ENCODE results near the gene NCOR2.

DNA sequence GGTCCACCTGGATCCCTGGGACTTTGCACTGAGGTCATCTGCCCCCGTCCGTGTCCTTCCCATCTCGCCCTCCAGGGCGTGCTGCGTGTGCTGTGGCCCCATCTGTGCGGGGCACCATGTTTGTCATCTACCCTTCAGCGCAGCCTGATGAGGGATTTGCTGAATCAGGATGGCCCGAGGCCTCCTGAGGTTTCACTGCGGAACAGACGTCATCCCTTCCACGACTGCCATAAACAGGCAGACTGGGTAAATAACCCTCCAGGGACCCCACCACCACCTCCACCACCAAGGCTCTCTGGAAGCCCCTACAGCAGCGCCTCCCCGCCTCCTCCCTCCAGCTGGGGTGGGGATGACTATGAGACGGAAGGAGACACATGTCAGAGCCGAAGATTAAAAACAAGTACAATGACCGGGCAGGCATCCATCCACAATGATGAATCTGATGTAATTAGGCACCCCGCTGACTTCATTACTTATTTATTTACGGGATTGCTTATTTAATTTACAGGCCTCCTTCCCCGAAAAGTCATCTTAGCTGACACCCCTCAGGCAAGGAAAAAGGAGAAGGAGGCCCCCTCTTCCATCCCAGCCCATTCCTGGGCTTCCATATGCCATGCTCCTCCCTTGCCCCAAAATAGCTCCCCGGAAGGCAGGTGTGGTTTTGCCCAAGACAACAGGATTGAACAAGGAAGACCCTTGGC is 39.4 kb downstream of the NCOR2 start:
- TF ChIP-seq ZNF274 (IDR thresholded peaks at IDR 0.05; ENCODE audit: low read depth, low read length) (no peak), YY1 (IDR thresholded peaks at IDR 0.05; ENCODE audit: insufficient read depth, insufficient read length) (no peak), SUZ12 (IDR thresholded peaks at IDR 0.05; ENCODE audit: extremely low read depth, insufficient read depth, insufficient read length) (no peak)
